GM23338 (cell line): Measurements from ENCODE around the gene ST3GAL4. TPM values are rescaled to one million over a fixed set of nuclear protein-coding genes. Genes with fewer than 3 reads are reported as not detected.

Source experiments
- ATAC-seq: fragments of 200-7000 bp; cut with Tn5 transposase; 3 replicates; pipeline ENCODE4 v1.9.1; 2020
- DNase-seq: peaks from one replicate; pipeline ENCODE4 v3.0.0-alpha.2; 2015; ENCODE audit warnings: low spot score
- H2AFZ ChIP-seq: fragments of 200-600 bp; sonication (generic); 2 replicates; pipeline ENCODE4 v1.8.0; 2016; ENCODE audit warnings: antibody characterized with exemption, mild to moderate bottlenecking, moderate library complexity
- H3F3A ChIP-seq: fragments of 200-600 bp; sonication (generic); replicated peaks from 2 replicates; pipeline ENCODE4 v1.8.0; 2017; ENCODE audit warnings: antibody characterized with exemption, mixed run types, low read depth
- H3K27ac ChIP-seq: fragments of 200-600 bp; sonication (generic); 2 replicates; pipeline ENCODE4 v1.6.1; 2016; ENCODE audit warnings: low read depth
- H3K27me3 ChIP-seq: fragments of 200-600 bp; sonication (generic); 2 replicates; pipeline ENCODE4 v1.8.0; 2016; ENCODE audit warnings: mild to moderate bottlenecking, mixed run types, moderate library complexity; ENCODE audit not compliant: insufficient read depth
- H3K36me3 ChIP-seq: fragments of 200-600 bp; sonication (generic); 2 replicates; pipeline ENCODE4 v1.8.0; 2016; ENCODE audit warnings: mild to moderate bottlenecking; ENCODE audit not compliant: insufficient read depth
- H3K4me1 ChIP-seq: fragments of 200-600 bp; sonication (generic); 2 replicates; pipeline ENCODE4 v1.8.0; 2016; ENCODE audit warnings: mild to moderate bottlenecking, moderate library complexity; ENCODE audit not compliant: insufficient read depth
- H3K4me2 ChIP-seq: fragments of 200-600 bp; sonication (generic); 2 replicates; pipeline ENCODE4 v1.7.1; 2017; ENCODE audit warnings: mixed run types
- H3K4me3 ChIP-seq: fragments of 200-600 bp; sonication (generic); 2 replicates; pipeline ENCODE4 v1.6.1; 2016; ENCODE audit warnings: mixed run types
- H3K79me2 ChIP-seq: fragments of 200-600 bp; sonication (generic); replicated peaks from 2 replicates; pipeline ENCODE4 v1.8.0; 2017; ENCODE audit warnings: mild to moderate bottlenecking; ENCODE audit not compliant: insufficient read depth
- H3K9me2 ChIP-seq: fragments of 200-600 bp; sonication (generic); 2 replicates; pipeline ENCODE4 v1.8.0; 2017; ENCODE audit not compliant: insufficient read depth
- H4K20me1 ChIP-seq: fragments of 200-600 bp; sonication (generic); replicated peaks from 2 replicates; pipeline ENCODE4 v1.8.0; 2017; ENCODE audit warnings: mild to moderate bottlenecking; ENCODE audit not compliant: insufficient read depth
- H3K27ac Mint-ChIP-seq: 2 replicates; pipeline ENCODE4 v1.8.0; 2020; ENCODE audit warnings: inconsistent platforms, mild to moderate bottlenecking, moderate library complexity, mixed read lengths
- H3K27me3 Mint-ChIP-seq: 3 replicates; pipeline ENCODE4 v1.8.0; 2022; ENCODE audit warnings: low read depth, mild to moderate bottlenecking, moderate library complexity, mixed read lengths, inconsistent platforms; ENCODE audit not compliant: insufficient read depth, poor library complexity
- H3K36me3 Mint-ChIP-seq: 3 replicates; pipeline ENCODE4 v1.8.0; 2021; ENCODE audit warnings: low read depth, mild to moderate bottlenecking, inconsistent platforms, moderate library complexity, mixed read lengths
- H3K4me1 Mint-ChIP-seq: 3 replicates; pipeline ENCODE4 v1.8.0; 2020; ENCODE audit warnings: mild to moderate bottlenecking, inconsistent platforms, mixed read lengths
- H3K4me3 Mint-ChIP-seq: 3 replicates; pipeline ENCODE4 v1.8.0; 2021; ENCODE audit warnings: moderate library complexity, mild to moderate bottlenecking, inconsistent platforms, mixed read lengths
- H3K9me3 Mint-ChIP-seq: 3 replicates; pipeline ENCODE4 v1.8.0; 2020; ENCODE audit warnings: moderate library complexity, mild to moderate bottlenecking, inconsistent platforms, mixed read lengths
- CREB1 ChIP-seq: fragments of 250-450 bp; sonication (Bioruptor Pico); IDR thresholded peaks from 2 replicates; pipeline ENCODE4 v1.5.0; 2020; ENCODE audit warnings: low read depth, mild to moderate bottlenecking, moderate library complexity
- CTCF ChIP-seq, 2 experiments: fragments of 200-600 bp in 1 of 2; sonication (generic) in 1 of 2; conservative IDR thresholded peaks; 2 replicates each; pipeline versions ENCODE4 v1.5.1 to v1.6.1; 2016 to 2017; ENCODE audit warnings: antibody characterized with exemption in 2 of 2, low read depth in 2 of 2, mild to moderate bottlenecking in 2 of 2, moderate library complexity in 1 of 2
- ETS1 ChIP-seq: IDR thresholded peaks from 2 replicates; pipeline ENCODE4 v1.6.1; 2016; ENCODE audit warnings: antibody characterized with exemption
- EZH2 ChIP-seq: fragments of 200-600 bp; sonication (generic); IDR thresholded peaks from one replicate; pipeline ENCODE4 v1.8.0; 2017; ENCODE audit warnings: antibody characterized with exemption, mild to moderate bottlenecking, low read depth; ENCODE audit not compliant: unreplicated experiment
- EZH2phosphoT487 ChIP-seq: fragments of 200-600 bp; sonication (generic); IDR thresholded peaks from one replicate; pipeline ENCODE4 v1.8.1; 2018; ENCODE audit warnings: antibody characterized with exemption; ENCODE audit not compliant: unreplicated experiment
- JUNB ChIP-seq: IDR thresholded peaks from one replicate; pipeline ENCODE4 v1.6.1; 2016; ENCODE audit warnings: antibody characterized with exemption; ENCODE audit not compliant: unreplicated experiment
- NANOG ChIP-seq: IDR thresholded peaks from 2 replicates; pipeline ENCODE4 v1.6.1; 2016; ENCODE audit warnings: antibody characterized with exemption, borderline replicate concordance
- POLR2AphosphoS5 ChIP-seq: IDR thresholded peaks from 2 replicates; pipeline ENCODE4 v1.6.1; 2016; ENCODE audit warnings: antibody characterized with exemption, low read depth
- REST ChIP-seq: IDR thresholded peaks from one replicate; pipeline ENCODE4 v1.6.1; 2018; ENCODE audit warnings: antibody characterized with exemption; ENCODE audit not compliant: unreplicated experiment
- STAT1 ChIP-seq: IDR thresholded peaks from one replicate; pipeline ENCODE4 v1.6.1; 2016; ENCODE audit warnings: antibody characterized with exemption; ENCODE audit not compliant: unreplicated experiment
- ZNF114 ChIP-seq: fragments of 250-450 bp; sonication (Bioruptor Pico); IDR thresholded peaks from 2 replicates; pipeline ENCODE4 v1.5.0; 2020; ENCODE audit warnings: mild to moderate bottlenecking, moderate library complexity
- ZNF331 ChIP-seq: fragments of 250-450 bp; sonication (Bioruptor Pico); IDR thresholded peaks from 2 replicates; pipeline ENCODE4 v1.5.0; 2020; ENCODE audit warnings: low read depth, mild to moderate bottlenecking, moderate library complexity
- ZNF462 ChIP-seq: fragments of 250-450 bp; sonication (Bioruptor Pico); IDR thresholded peaks from 2 replicates; pipeline ENCODE4 v1.5.0; 2020; ENCODE audit warnings: mild to moderate bottlenecking, moderate library complexity
- polyA plus RNA-seq: library from polyadenylated mRNA; unstranded; fragments of >200 nt; fragmentation: Nextera tagmentation; extraction: Ambion mirVana; gene quantifications from 2 replicates; pipeline ENCODE4 v1.2.1, GENCODE V29; 2016
- total RNA-seq: library from RNA; depleted of rRNA; stranded (reverse); fragments of >200 nt; shearing (Covaris generic); gene quantifications from 2 replicates; pipeline ENCODE4 v1.2.3, GENCODE V29; 2014

The ST3GAL4 gene
- total and polyA plus RNA-seq, 2 experiments from 2014 or later = 10.1 to 28.0 TPM

- TF ChIP-seq JUNB (no peak), ZNF331 (CRISPR knock-in tag) (no peak), CREB1 (CRISPR knock-in tag) (no peak), ZNF114 (CRISPR knock-in tag) (no peak), POLR2AphosphoS5 (no peak), NANOG (no peak), CTCF (conservative IDR thresholded peaks at IDR 0.05; ENCODE audit: low read depth in 2 of 2) (no peak), ETS1 (no peak), STAT1 (no peak), EZH2 (no peak), ZNF462 (CRISPR knock-in tag) (no peak), EZH2phosphoT487 (no peak), REST (no peak)
- peaks cover 26% of the 10 kb centered on the region for H3K36me3 Mint-ChIP-seq
- DNase-seq (no peak), ATAC-seq (no peak)
- Histone ChIP-seq H3K9me2 (no peaks in the 10 kb centered on the region), H3K4me3 (no peak overlapping the region), H3F3A (no peaks in the 10 kb centered on the region), H3K27ac (no peak overlapping the region), H4K20me1 (peaks cover 2% of the 10 kb centered on the region), H3K36me3 (no peaks in the 10 kb centered on the region), H3K79me2 (no peaks in the 10 kb centered on the region), H3K4me2 (no peak overlapping the region), H3K4me1 (peaks cover 11% of the 10 kb centered on the region), H3K27me3 (no peaks in the 10 kb centered on the region), H2AFZ (no peak overlapping the region)
- no peaks in the 10 kb centered on the region; the same call in 2 of the 3 replicates for H3K9me3 Mint-ChIP-seq
- peaks cover 35% of the 10 kb centered on the region for H3K4me1 Mint-ChIP-seq
- H3K27me3 Mint-ChIP-seq = peaks cover 17% of the 10 kb centered on the region
- H3K4me3 Mint-ChIP-seq = no peak overlapping the region
- H3K27ac Mint-ChIP-seq = no peak overlapping the region
These were observed 13.7 kb upstream of the ST3GAL4 start for GRCh38 chr11:126341760-126342161.
